ENCODE measurements around the gene NR6A1. TPM values are rescaled to one million over a fixed set of nuclear protein-coding genes. Genes with fewer than 3 reads are reported as not detected.

The NR6A1 gene
- total RNA-seq, 2 experiments from 2014 or later, result 0.82 to 1.1 TPM

DNA sequence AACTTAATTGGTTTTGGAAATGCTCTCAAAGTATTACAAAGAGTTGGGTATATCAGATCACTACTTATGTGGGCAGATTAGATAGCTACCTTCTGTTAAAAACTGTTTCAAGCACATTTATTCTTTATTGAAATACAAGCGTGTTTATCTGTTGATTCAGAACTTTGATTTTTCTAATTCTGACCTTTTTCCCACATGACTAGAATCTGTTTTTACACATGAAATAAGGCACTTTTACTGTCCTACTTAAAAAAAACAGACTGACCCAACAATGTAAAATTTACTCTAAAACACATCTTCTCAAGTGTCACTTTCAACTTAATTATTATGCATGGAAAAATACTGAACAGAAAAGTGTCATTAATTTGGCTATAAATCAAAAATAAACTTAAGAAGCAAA is 4.8 kb downstream of the NR6A1 start:
- Mint-ChIP-seq H3K36me3 (ENCODE audit: low read depth) (no peaks in the 10 kb centered on the region), H3K27me3 (peaks cover 58% of the 10 kb centered on the region), H3K9me3 (ENCODE audit: low read depth) (no peaks in the 10 kb centered on the region), H3K4me3 (no peak overlapping the region), H3K27ac (no peak overlapping the region), H3K4me1 (peaks cover 12% of the 10 kb centered on the region)
- intact Hi-C loops (cut with DNase I, micrococcal nuclease), result loop anchor here in 1 of 2 experiments (5.0 kb wide), 1 partner anchor 54 kb away; no protein-coding TSS in a partner anchor
- CTCF ChIA-PET, result interaction anchor here (0.7 to 2.3 kb wide), 9 partner anchors 8 to 87 kb away, joined by 3 to 9 read pairs (median 4); partner anchors contain the start of genes OLFML2A and WDR38
- DNase-seq, result no peak
- ATAC-seq, result no peak
- POLR2A ChIA-PET, result no interaction called here

- Mint-ChIP-seq H3K9me3 (ENCODE audit: low read depth) (no peaks in the 10 kb centered on the region), H3K27ac (no peak overlapping the region), H3K4me1 (peaks cover 12% of the 10 kb centered on the region), H3K36me3 (ENCODE audit: low read depth) (no peaks in the 10 kb centered on the region), H3K4me3 (no peak overlapping the region), H3K27me3 (peaks cover 62% of the 10 kb centered on the region)
- ATAC-seq (no peak), DNase-seq (no peak)
- intact Hi-C loops (cut with DNase I, micrococcal nuclease), result loop anchor here (2.0 to 5.0 kb wide), 2 partner anchors 53 kb away; no protein-coding TSS in a partner anchor
- ChIA-PET CTCF (interaction anchor here (0.8 to 2.3 kb wide), 10 partner anchors 9 to 148 kb away, joined by 3 to 9 read pairs (median 4); partner anchors contain the start of genes OLFML2A and WDR38), POLR2A (no interaction called here)
Measured at GRCh38 chr9:124765439-124765835, 5.7 kb downstream of the NR6A1 start.

GRCh38 chr9:124764774-124765438 is 6.2 kb downstream of the NR6A1 start:
- Mint-ChIP-seq H3K27ac (no peak overlapping the region), H3K9me3 (ENCODE audit: low read depth) (no peaks in the 10 kb centered on the region), H3K4me1 (peaks cover 10% of the 10 kb centered on the region), H3K4me3 (no peak overlapping the region), H3K36me3 (ENCODE audit: low read depth) (no peaks in the 10 kb centered on the region), H3K27me3 (peaks cover 60% of the 10 kb centered on the region)
- POLR2A ChIA-PET, result no interaction called here
- CTCF ChIA-PET, result interaction anchor here (0.7 to 2.2 kb wide), 11 partner anchors 8 to 148 kb away, joined by 3 to 9 read pairs (median 4); partner anchors contain the start of gene WDR38
- DNase-seq, result no peak
- ATAC-seq, result no peak
- intact Hi-C loops (cut with DNase I, micrococcal nuclease), result loop anchor here (2.0 to 5.0 kb wide), 2 partner anchors 52 to 53 kb away; no protein-coding TSS in a partner anchor

DNA sequence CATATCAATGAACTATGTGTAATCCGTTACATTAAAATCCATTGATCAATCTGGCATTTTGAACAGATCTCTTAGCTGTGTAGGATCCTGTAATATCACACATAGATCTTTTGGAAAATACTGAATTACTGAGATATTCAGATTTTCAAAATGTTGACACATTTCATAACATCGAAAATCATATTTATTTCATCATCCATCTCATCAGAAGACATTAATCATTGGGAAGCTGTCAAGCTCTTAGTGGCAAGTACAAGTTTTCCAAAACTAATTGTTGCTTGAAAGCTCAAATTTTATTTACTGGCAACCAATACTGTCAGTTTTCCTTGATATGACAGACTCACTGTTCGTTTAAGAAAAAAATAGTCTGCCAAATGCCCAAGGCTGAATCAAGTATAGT is 8.5 kb downstream of the NR6A1 start:
- Mint-ChIP-seq H3K27ac (no peak overlapping the region), H3K36me3 (ENCODE audit: low read depth) (no peaks in the 10 kb centered on the region), H3K9me3 (ENCODE audit: low read depth) (no peaks in the 10 kb centered on the region), H3K4me1 (peaks cover 3% of the 10 kb centered on the region), H3K4me3 (no peak overlapping the region), H3K27me3 (peaks cover 47% of the 10 kb centered on the region)
- ChIA-PET POLR2A (no interaction called here), CTCF (interaction anchor here (0.5 to 3.7 kb wide), 5 partner anchors 8 to 92 kb away, joined by 3 to 16 read pairs (median 4); partner anchors contain the start of genes NR6A1 and WDR38)
- DNase-seq (no peak), ATAC-seq (no peak)
- intact Hi-C loops (cut with DNase I, micrococcal nuclease), result no loop called here

GRCh38 chr9:124761710-124762109 is 9.4 kb downstream of the NR6A1 start:
- Mint-ChIP-seq H3K27me3 (peaks cover 46% of the 10 kb centered on the region), H3K36me3 (ENCODE audit: low read depth) (no peaks in the 10 kb centered on the region), H3K4me3 (no peak overlapping the region), H3K27ac (no peak overlapping the region), H3K4me1 (peaks cover 3% of the 10 kb centered on the region), H3K9me3 (ENCODE audit: low read depth) (no peaks in the 10 kb centered on the region)
- ChIA-PET POLR2A (no interaction called here), CTCF (interaction anchor here (0.6 to 3.7 kb wide), 6 partner anchors 11 to 741 kb away, joined by 3 to 16 read pairs (median 3); partner anchors contain the start of gene WDR38)
- DNase-seq, result no peak
- intact Hi-C loops (cut with DNase I, micrococcal nuclease), result no loop called here
- ATAC-seq, result no peak

GRCh38 chr9:124761196-124761595 is 9.9 kb downstream of the NR6A1 start:
- peaks cover 47% of the 10 kb centered on the region for H3K27me3 Mint-ChIP-seq
- H3K9me3 Mint-ChIP-seq (ENCODE audit: low read depth), result no peaks in the 10 kb centered on the region
- ChIA-PET POLR2A (no interaction called here), CTCF (interaction anchor here (0.6 to 3.7 kb wide), 6 partner anchors 10 to 92 kb away, joined by 3 to 16 read pairs (median 3); partner anchors contain the start of gene WDR38)
- intact Hi-C loops (cut with DNase I, micrococcal nuclease), result no loop called here
- no peaks in the 10 kb centered on the region for H3K36me3 Mint-ChIP-seq (ENCODE audit: low read depth)
- no peak overlapping the region for H3K4me3 Mint-ChIP-seq
- DNase-seq, result no peak
- H3K4me1 Mint-ChIP-seq, result peaks cover 3% of the 10 kb centered on the region
- no peak overlapping the region for H3K27ac Mint-ChIP-seq
- ATAC-seq, result no peak

- ATAC-seq (no peak), DNase-seq (no peak)
- intact Hi-C loops (cut with DNase I, micrococcal nuclease), result no loop called here
- no peak overlapping the region for H3K27ac Mint-ChIP-seq
- H3K4me1 Mint-ChIP-seq, result peaks cover 3% of the 10 kb centered on the region
- peaks cover 52% of the 10 kb centered on the region for H3K27me3 Mint-ChIP-seq
- no peak overlapping the region for H3K4me3 Mint-ChIP-seq
- no peaks in the 10 kb centered on the region for H3K9me3 Mint-ChIP-seq (ENCODE audit: low read depth)
- no peaks in the 10 kb centered on the region for H3K36me3 Mint-ChIP-seq (ENCODE audit: low read depth)
- POLR2A ChIA-PET, result no interaction called here
- CTCF ChIA-PET, result interaction anchor here (0.6 to 3.7 kb wide), 3 partner anchors 29 to 92 kb away, joined by 3 to 16 read pairs (median 3); partner anchors contain the start of gene WDR38
Measured at GRCh38 chr9:124760719-124761118, 10.4 kb downstream of the NR6A1 start.

DNA sequence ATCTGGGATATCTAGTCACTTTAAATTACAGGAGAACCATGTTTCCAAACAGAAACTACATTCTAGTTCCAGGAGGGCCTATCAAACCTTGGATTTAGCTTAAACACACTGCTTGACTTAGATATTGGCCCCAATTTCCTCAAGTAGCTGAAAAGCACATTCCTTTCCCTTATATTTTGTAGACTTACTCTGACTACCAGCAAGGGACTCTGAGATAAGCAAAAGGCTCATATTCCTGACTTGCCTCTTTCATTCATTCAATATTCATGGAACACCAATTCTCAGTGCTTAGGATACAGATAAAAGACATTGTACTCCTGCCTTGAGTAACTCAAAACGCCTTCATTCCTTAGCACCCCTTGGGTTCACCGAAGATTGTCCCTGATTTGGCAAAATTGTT is 11.8 kb downstream of the NR6A1 start:
- Mint-ChIP-seq H3K4me3 (no peak overlapping the region), H3K27me3 (peaks cover 49% of the 10 kb centered on the region), H3K9me3 (ENCODE audit: low read depth) (no peaks in the 10 kb centered on the region), H3K4me1 (peaks cover 14% of the 10 kb centered on the region), H3K36me3 (ENCODE audit: low read depth) (no peaks in the 10 kb centered on the region), H3K27ac (no peak overlapping the region)
- ChIA-PET CTCF (interaction anchor here (0.6 to 1.4 kb wide), 4 partner anchors 10 to 1188 kb away, joined by 3 to 5 read pairs (median 4); partner anchors contain the start of gene WDR38), POLR2A (no interaction called here)
- intact Hi-C loops (cut with DNase I, micrococcal nuclease), result no loop called here
- no peak for DNase-seq
- ATAC-seq, result no peak

GRCh38 chr9:124758691-124759090 is 12.4 kb downstream of the NR6A1 start:
- H3K4me1 Mint-ChIP-seq, result peaks cover 16% of the 10 kb centered on the region
- ATAC-seq (no peak), DNase-seq (no peak)
- CTCF ChIA-PET, result interaction anchor here (0.6 to 1.4 kb wide), 7 partner anchors 8 to 1187 kb away, joined by 3 to 5 read pairs (median 4); partner anchors contain the start of gene WDR38
- no peaks in the 10 kb centered on the region for H3K9me3 Mint-ChIP-seq (ENCODE audit: low read depth)
- intact Hi-C loops (cut with DNase I, micrococcal nuclease), result no loop called here
- no peak overlapping the region for H3K27ac Mint-ChIP-seq
- H3K27me3 Mint-ChIP-seq, result peaks cover 49% of the 10 kb centered on the region
- H3K36me3 Mint-ChIP-seq (ENCODE audit: low read depth), result no peaks in the 10 kb centered on the region
- POLR2A ChIA-PET, result no interaction called here
- H3K4me3 Mint-ChIP-seq, result no peak overlapping the region

GRCh38 chr9:124758061-124758460 is 13.1 kb downstream of the NR6A1 start:
- Mint-ChIP-seq H3K4me3 (no peak overlapping the region), H3K4me1 (peaks cover 16% of the 10 kb centered on the region), H3K36me3 (ENCODE audit: low read depth) (no peaks in the 10 kb centered on the region), H3K27ac (no peak overlapping the region), H3K9me3 (ENCODE audit: low read depth) (no peaks in the 10 kb centered on the region), H3K27me3 (peaks cover 50% of the 10 kb centered on the region)
- ATAC-seq, result no peak
- no peak for DNase-seq
- intact Hi-C loops (cut with DNase I, micrococcal nuclease), result no loop called here
- CTCF ChIA-PET, result interaction anchor here (0.6 to 1.4 kb wide), 4 partner anchors 9 to 238 kb away, joined by 3 to 5 read pairs (median 4); no protein-coding TSS in a partner anchor
- POLR2A ChIA-PET, result no interaction called here

- CTCF ChIA-PET, result interaction anchor here (1.3 kb wide), 1 partner anchor 15 kb away, joined by 5 read pairs; no protein-coding TSS in a partner anchor
- no peak for DNase-seq
- Mint-ChIP-seq H3K4me1 (peaks cover 16% of the 10 kb centered on the region), H3K4me3 (no peak overlapping the region), H3K9me3 (ENCODE audit: low read depth) (no peaks in the 10 kb centered on the region), H3K27ac (no peak overlapping the region), H3K27me3 (peaks cover 48% of the 10 kb centered on the region), H3K36me3 (ENCODE audit: low read depth) (no peaks in the 10 kb centered on the region)
- no peak for ATAC-seq
- POLR2A ChIA-PET, result interaction anchor here (0.6 kb wide), 1 partner anchor 343 kb away, joined by 7 read pairs; no protein-coding TSS in a partner anchor
- intact Hi-C loops (cut with DNase I, micrococcal nuclease), result no loop called here
Measured at GRCh38 chr9:124757616-124758015, 13.5 kb downstream of the NR6A1 start.

All from activated CD4-positive, alpha-beta T cell treated with anti-CD3 and anti-CD28 coated beads for 36 hours (primary cell).